Stimulated activated CD8-positive, alpha-beta memory T cell treated with anti-CD3 and anti-CD28 coated beads, Interleukin-7, amount 100 ng/mL, for 48 hours (primary cell): Measurements from ENCODE around the gene COA8.

Source experiments
- DNase-seq, 2 donors: peaks; one replicate each; pipeline ENCODE4 v3.0.0-alpha.2; 2020; ENCODE audit warnings: low read depth in 1 of 2; ENCODE audit errors: extremely low read depth in 1 of 2

COA8 gene, protein sequence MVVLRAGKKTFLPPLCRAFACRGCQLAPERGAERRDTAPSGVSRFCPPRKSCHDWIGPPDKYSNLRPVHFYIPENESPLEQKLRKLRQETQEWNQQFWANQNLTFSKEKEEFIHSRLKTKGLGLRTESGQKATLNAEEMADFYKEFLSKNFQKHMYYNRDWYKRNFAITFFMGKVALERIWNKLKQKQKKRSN

DNA sequence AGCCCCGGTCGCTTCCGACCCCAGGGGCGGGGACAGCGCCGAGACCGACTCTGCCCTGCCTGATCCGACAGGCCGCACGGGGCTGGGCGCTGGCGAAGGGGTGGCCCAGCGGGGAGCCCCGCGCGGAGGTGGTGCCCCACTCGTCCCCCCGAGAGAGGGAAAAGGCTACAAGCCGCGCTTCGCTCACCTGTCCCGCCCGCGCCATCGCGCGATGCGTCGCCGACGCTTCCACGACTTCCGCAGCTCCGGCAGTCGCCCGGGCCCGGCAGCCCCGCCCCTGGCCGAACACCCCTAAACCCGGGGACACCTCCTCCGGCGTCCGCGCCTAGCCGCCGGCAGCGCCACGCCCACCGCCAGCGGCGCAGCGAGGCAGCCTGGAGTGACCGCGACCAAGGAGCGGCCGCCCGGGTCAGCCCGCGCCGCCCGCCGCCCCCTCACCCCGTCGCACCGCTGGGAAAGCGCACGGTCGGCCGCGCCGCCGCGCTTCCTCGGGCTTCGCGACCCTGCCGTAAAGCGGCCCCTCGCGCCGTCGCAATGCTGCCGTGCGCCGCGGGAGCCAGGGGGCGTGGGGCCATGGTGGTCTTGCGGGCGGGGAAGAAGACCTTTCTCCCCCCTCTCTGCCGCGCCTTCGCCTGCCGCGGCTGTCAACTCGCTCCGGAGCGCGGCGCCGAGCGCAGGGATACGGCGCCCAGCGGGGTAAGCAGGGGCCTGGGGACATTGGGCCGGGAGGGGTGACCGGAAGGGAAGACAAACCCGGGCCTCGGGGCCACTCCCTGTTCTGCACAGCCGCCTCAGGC, at the start of gene COA8, which contains the start of gene BAG5:
COA8 (plus strand) TSS at position 532 of the 797 bp plus-strand sequence; CDS start at position 574, 42 bp downstream.
BAG5 (minus strand) TSS at position 229 of the 797 bp plus-strand sequence. CDS start 1,493 bp downstream, outside the sequence.
- DNase-seq, result peak; percentile 82 to 84

DNA sequence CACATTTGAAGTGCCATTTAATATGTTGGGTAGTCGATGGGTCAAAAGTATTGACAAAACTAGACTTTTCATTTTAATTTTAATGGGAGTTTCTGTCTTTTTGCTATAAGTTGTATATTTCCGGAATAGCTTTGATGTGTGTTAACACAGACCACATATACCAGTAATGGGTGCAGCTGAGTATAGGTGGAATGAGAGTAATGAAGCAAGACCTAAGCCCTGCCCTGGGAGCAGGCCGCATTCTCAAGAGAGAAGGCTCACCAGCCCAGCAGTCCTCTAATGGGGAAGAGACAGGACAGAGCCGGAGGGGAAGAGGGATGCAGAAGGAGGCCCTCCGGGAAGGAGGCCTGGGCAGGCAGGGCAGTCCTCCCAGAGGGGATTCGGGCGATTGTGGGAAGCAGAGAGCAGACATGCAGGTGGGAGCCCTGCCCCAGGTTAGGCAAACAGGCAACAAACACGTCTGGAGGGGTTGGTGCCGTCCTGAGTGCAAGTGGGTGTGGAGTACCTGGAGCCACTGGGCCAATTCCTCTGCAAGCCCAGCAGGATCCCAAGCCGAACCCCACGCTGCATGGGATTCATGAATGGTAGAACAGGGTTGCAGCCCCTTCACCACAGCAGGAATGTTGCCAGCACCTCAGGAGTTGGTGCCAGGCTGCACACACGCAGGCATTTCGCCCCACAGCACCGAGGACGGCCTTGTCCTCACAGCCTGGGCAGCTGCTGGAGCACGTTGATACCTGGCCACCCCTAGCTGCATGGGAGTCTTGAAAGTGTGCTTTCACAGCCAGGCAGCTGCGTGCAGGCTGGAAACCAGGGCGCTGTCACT, 48.0 kb upstream of the COA8 start:
- DNase-seq, result no peak

DNA sequence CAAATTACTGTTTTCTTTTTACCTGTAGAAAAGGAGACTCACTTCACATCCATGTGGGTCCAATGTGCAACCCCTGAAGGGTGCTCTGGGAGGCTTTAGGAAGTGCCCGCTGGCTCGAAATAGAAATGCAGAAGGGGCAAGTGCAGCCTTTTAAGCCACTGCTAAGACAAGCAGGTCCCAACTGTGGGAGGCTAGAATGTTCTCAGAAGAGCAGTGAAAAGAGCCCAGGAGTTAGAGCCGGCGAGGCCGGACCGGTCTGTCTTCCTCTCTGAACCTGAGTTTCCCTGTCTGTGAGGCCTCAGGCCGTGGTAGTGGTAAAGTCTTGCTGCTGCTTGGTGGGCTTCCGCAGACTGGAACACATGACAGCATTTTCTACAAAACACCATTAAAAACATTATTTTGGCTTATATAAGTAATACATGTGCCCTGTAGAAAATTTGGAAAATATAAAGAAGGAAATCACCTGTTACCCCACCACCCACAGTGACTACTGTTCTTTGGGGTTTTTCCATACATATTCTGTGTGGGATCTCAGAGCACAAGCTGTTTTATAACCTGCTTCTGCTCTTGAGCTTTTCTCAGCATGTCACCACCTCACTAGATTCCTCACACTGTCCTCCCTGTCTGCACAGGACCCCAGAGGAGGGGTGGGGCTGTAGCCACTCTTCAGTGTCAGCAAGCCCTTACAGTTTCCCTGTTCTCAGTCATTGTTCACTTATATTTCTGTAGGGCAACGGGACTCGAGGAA, 46.2 kb upstream of the COA8 start:
- no peak for DNase-seq

DNA sequence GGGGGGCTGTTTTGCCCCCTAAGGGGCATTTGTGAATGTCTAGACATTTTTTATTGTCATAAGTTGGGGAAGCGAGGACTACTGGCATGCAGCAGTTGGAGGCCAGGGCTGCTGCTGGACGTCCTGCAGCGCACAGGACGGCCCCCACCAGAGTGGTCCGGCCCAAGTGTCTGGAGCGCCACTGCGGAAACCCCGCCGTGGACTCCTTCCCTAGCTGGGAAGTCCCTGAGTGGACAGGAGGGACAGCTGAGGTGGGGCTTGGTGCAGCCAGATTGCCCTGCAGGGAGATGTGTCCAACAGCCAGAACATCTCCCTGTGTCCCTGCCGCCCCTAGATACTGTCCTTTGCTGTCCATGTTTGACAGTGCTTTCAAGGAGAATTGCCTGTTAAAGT, 45.6 kb upstream of the COA8 start:
- no peak for DNase-seq

DNA sequence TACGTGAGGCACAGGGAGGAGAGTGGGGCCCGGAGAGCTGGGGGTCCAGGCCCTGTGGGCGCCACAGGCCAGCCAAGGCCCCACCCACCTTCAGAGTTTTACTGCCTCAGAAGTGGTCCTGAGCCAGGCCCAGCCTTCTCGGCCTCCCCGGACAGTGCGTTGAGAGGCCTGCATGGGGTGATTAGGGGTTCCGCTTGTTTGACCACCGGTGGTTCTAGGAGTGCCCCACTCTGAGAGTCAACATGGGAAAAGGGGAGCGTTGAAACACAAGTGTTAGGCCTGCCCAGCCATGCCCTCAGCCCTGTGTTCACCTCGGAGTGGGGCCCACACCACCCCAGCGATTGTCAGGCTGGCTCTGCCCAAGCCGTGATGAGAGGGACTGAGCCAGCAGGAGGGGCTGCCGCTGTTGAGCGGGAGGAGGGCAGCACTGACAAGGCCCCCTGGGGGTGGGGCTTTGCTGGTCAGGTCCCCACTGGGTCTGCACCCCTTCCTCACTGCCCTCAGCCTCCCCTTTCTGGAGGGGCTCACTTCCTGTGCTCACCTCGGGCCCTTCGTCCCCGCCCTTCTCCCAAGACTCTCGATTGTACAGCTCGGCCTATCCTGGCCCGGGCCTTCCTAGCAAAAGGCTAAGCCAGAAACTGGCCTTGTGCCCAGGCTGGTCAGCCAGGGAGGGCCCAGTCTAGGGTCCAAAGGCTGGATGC, 44.9 kb upstream of the COA8 start:
- DNase-seq, result no peak

DNA sequence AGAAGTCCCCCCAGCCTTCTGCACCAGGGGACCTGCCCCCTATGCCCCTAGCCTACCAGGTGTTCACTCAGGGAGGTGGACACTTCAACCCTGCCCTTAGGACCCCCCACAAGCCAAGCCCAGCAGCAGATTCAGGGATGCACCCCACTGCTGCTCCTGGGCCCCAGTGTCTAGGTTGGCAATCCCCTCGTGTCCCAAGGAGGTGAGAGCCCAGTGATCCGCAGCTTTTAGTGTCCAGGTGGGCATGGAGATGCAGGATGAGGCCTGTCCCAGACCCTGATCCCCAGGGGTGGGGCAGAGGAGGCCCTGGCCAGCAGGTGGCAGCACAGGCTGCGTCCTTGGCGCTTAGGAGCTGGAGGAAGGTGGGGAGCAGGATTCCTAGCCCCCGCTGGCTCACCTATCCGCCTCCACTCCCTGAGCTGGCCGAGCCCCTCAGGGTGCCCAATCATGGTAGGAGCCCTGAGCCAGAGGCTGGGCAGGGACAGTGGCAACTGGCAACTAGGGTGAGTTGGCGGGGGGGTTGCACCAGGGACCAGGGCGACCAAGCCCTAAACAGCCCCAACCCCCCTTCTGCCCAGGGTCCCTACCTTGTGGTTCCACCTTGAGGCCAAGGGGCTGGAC, 44.2 kb upstream of the COA8 start:
- peak in 1 of 2 donors; percentile 42 for DNase-seq

DNA sequence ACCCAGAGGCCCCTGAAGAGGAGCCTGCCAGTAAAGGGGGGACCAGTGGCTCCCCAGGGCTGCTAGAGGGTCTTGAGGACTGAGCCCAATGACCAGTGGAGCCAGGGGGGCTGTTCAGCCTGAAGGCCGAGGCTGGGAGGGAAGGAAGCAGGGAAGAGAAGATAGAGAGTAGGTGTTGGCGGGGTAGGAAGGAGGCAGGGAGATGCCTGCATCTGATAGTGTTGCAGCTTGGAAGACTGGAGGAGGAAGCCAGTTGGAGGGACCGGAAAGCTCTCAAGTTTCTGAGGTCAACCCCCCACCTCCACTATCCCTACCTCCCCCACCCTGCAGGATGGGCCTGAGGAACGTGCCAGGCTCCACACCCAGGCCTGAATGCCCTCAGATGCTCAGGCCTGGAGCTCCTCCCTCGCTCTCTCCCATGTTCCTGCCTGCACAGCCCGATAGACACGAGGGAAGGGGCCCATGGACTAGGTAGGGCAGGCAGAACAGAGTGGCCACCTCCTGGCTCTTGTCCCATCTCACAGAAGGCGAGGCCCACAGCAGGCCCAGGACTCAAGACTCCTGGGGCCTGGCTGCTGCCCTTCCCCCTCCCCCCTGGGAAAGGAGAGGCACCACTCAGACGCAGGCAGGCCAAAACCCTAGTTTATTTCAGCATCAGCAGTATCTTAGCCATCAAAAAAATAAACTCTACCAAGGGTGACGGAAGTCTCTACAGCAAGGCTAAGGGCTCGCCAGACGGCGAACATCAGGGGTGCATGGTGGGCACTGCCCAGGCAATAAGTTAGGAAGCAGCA, 43.5 kb upstream of the COA8 start:
- no peak for DNase-seq

DNA sequence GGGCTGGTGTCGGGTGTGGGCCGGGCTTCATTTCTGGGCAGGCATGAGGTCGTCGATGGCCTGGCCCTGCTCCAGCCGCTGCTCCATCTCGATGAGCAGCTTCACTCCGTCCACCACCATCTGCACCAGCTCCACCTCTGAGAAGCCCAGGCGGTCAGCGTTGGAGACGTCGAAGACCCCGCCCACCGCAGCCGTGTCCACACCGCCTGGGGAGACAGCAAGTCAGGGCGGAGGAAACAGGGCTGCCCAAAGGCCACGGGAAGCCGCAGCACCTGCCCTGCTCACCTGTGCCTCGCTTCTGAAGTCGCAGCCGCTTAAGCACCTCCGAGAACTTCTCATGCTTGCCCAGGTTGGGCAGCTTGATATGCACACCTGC, 42.9 kb upstream of the COA8 start:
- DNase-seq, result no peak

DNA sequence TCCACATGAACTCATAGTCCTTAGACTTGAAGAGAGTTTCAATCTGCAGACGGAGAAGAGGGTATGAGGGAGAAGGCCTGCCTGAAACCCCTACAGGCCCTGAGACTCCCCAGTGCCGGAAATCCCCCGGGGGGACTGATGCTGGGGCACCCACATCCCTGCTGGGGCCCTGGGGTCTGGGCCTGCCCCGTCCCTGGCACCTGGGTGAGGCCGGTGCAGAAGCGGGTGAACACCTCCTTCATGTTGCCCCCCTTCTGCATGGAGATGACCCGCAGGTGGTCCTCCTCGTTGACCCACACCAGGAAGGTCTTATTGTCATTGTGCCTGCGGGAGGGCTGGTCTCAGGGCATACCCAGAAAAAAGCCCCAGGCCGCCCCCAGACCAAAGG, 42.5 kb upstream of the COA8 start:
- no peak for DNase-seq

DNA sequence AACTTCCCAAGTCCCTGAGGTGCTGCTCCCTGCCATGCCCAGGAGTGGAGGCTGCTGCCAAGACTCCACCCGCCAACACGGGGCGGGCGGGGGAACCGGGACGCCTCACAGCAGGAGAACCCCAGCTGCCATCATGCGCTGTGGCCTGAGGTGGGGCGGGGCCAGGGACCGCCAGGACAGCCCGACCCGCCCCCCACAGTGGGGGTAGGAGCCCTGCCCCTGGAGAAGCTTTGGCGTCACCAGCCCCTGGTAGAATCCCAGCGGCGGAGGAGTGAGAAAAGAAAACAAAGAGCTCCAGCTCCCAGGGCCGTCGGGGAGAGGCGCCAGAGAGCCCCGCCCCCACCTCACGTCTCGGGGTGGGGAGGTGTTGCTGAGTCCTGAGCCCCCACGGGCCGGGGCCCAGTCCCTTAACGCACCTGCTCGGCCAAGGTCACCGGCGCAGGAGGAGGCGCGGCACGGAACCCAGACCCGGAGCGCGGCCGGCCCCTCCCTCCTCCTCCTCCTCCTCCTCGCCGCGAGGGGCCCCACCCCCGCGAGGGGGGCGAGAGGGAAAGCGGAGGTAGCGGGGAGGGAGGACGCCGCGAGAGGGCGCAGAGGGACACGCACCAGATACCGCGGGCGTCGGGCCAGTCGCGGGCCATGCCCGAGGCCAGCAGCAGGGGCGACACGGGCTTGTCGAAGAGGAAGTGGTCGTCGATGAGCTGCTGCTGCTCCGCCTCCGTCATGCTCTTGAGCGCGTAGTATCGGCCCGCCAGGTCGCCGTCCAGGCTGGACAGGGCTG, 41.9 kb upstream of the COA8 start:
- DNase-seq, result peak in 1 of 2 donors; percentile 34

DNA sequence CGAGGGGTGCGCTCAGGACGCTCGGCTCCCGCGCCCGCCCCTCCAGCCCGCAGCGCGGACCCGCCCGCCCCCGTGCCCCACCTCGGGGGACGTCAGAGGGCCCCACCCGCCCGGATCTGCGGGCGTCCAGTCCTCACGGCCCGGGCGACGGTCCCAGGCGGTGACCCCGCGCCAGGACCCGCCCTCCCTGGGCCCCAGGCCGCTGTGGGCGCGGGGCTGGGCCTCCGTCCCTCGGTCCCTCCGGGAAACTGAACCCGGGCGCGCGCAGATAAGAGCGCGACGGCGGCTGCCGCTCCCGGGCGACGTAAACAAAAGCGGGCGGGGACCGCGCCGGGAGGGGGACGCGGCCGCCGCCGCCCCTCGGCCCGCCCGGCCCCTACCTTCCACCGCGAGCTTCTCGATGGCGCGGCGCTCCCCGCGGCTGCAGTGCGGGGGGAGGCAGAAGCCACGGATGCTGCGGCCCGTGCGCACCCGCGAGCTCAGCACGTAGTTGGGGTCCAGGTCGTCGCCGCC, 41.3 kb upstream of the COA8 start:
- DNase-seq, result no peak

DNA sequence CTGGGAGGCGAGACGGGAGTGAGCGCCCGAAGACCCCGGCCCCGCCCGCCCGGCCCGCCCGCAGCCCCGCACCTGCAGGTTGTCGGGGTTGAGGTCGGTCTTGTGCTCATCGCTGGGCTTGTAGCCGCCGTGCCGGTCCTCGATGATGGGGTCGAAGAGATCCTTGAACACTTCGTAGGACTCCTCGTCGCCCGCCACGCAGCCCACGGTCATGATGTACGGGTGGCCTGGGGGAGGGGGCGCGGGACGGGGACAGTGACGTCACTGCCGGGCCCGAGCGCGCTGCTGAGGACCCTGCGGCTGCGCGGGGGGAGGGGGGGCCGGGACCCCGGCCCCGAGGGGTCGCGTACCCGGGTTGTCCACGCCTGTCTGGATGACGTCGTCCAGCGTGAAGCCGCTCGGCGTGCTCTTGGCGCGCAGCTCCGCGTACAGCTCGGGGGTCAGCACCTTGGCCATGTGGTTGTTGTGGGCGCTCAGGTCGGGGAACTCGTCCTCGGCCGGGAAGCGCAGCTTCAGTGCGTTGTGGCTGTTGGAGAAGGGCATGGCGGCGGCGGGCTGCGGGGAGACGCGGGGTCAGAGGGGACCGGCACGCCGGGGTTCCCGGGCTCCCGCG, 40.7 kb upstream of the COA8 start:
- no peak for DNase-seq

DNA sequence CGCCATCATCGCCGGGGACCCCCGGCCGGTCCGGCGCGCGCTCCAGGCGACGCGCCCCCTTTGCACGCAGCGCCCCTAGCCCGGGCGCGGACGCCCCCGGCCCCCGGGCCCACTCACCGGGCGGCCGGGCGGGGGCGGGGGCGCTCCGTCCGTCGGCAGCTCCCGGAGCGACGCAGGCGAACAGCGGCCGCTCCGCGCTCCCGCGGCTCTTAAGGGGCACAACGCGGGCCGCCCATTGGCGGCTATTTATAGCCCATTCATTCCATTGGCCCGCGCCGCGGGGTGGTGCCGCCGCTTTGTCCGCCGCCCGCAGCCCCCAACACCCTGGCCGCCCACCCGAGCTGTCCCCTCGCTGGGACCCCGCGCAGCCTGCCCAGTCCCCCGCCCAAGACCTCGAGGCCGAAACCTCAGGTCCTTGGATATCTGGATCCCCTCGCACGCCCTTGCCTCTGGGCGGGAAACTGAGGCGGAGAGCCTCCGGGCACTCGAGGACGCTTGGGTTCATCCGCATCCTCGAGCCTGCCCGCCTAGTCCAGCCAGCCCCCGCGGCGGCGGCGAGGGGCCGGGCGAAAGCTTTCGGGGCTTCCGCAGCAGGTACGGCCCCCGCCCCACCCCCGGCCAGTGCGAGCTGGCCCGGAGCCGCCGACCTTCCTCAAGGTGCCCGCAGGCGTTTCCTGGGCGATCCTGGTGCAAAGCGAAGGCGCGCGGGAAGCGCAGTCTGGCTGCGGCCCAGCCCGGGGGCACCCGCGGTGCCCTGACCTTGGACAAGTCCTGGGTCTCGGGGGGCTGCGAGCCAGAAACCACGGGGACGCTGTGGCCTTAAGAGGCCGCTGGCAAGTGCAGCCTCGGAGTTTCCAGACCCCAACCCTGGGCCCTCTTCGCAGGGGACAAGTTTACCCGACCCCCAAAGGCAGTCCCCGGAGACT, 39.8 kb upstream of the COA8 start, which contains the start of gene CKB:
CKB (minus strand) TSS at position 182 of the 926 bp plus-strand sequence. CDS start 337 bp downstream, outside the sequence.
- DNase-seq, result no peak

DNA sequence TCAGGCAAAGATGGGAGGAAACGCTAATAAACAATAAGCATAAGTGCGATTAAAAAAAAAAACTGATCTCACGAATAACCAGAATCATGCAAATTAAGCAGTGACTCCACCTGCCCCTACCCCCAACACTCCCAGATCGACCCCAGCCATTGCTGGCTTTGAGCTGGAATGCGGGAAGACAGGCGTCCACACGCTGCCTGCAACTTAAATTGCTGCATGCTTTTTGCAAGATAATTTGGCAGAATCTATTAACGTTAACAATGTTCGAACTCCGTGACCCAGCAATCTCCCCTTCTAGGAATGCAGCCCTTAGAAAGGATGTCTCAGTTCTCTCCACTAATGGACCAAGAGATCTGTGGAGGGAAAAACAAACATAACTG, 39.2 kb upstream of the COA8 start:
- DNase-seq, result no peak

DNA sequence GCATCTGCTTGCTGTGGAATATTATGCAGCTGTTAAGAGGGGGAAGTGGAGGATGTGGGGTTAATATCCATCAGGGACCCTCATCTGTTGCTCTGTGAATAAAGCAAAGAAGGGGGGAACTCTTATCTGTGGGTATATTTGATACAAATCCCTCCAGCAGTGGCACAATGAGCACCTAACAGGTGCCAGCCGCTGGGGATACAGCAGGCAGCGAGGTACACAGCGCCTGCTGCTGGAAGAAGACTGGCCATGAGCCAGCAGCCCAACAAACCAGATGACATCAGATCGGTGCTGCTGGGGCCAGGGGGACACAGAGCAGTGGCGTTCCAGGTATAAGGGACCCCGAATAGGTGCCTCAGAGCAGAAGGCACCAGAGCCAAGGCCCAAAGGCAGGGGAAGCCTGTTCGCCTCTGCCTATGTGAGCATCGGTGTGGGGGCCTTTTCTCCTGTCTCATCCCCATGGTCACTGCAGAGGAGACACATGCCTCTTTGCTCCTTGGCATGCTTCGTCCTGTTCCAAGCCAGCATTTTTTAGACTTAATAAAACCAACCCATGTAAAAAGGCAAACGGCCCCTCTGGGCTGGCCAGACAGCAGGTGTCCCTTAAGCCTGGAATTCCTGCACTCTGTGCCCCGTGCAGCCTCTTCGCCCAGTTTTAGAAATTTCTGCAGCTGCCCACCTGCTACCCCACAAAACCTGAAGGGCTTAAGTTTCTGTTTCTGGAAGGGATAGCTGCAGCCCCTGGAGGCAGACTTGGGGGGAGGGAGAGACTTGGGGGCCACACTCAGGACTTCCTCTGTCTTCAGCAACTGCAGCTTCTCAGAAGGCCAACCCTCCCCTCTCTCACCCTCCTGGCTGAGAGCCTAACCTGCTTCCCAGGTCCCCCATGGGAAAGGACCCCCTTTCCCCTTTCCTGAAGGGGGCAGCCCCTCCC, 38.5 kb upstream of the COA8 start:
- no peak for DNase-seq
